H1 (cell line): ENCODE measurements around the gene SIK2. TPM values are rescaled to one million over a fixed set of nuclear protein-coding genes. Genes with fewer than 3 reads are reported as not detected.

ENCODE experiments used
- ASH2L ChIP-seq: fragments of 200-600, 300-600 bp; sonication (generic); IDR thresholded peaks from one replicate; pipeline ENCODE4 v1.7.1; 2017; ENCODE audit warnings: low read length
- HDAC6 ChIP-seq: IDR thresholded peaks from one replicate; pipeline ENCODE4 v1.7.1; 2012; ENCODE audit warnings: low read depth, mild to moderate bottlenecking, inconsistent platforms, low read length, moderate library complexity
- KDM1A ChIP-seq: fragments of 200-600, 300-600 bp; sonication (generic); IDR thresholded peaks from 2 replicates; pipeline ENCODE4 v1.7.1; 2016; ENCODE audit warnings: mild to moderate bottlenecking, low read length, borderline replicate concordance
- SP1 ChIP-seq: IDR thresholded peaks from 2 replicates; pipeline ENCODE4 v1.6.1; 2011; ENCODE audit warnings: low read depth, low read length
- polyA plus RNA-seq, 7 experiments: library from polyadenylated mRNA; depleted of rRNA in 3 of 7; stranded (reverse) in 5 of 7; unstranded in 2 of 7; fragments of >200 nt in 5 of 7; fragments of 200-250 nt in 2 of 7; gene quantifications; 1 replicate in 5 of 7; 2 replicates in 1 of 7; 4 replicates in 1 of 7; pipeline versions ENCODE4 v1.2.1 to v1.2.3, GENCODE V29; 2011 to 2013; ENCODE audit warnings: missing spikeins in 2 of 7, mixed read lengths in 2 of 7
- total RNA-seq: library from RNA; stranded (reverse); fragmentation: NEBNext Ultra II Directional; extraction: Animal tissue kit (Norgen Biotek cat#: 25700); gene quantifications from 2 replicates; pipeline ENCODE4 v1.2.1, GENCODE V29; 2021

The SIK2 gene
- total and polyA plus RNA-seq, 2 of the 8 experiments (the other 6 are each of a cell fraction or from before 2014, with no cell fraction given) = 8.8 to 11.2 TPM

- TF ChIP-seq ASH2L (no peak), HDAC6 (no peak), KDM1A (no peak), SP1 (no peak)
Measured at GRCh38 chr11:111702623-111703022, 100.4 kb downstream of the SIK2 start (continued).
